SK-N-SH treated with all-trans-retinoic acid at 6 μM for 48 hours (cell line): ENCODE measurements around the gene PPP6R1.

Source experiments
- BACH2 ChIP-seq: fragments of 250-450 bp; sonication (Bioruptor Pico); IDR thresholded peaks from 2 replicates; pipeline ENCODE4 v1.9.0; 2021; ENCODE audit warnings: mild to moderate bottlenecking, borderline replicate concordance
- CSDC2 ChIP-seq: fragments of 250-450 bp; sonication (Bioruptor Pico); IDR thresholded peaks from 2 replicates; pipeline ENCODE4 v1.5.0; 2020; ENCODE audit warnings: mild to moderate bottlenecking, moderate library complexity
- GLIS3 ChIP-seq: fragments of 250-450 bp; sonication (Bioruptor Pico); IDR thresholded peaks from 2 replicates; pipeline ENCODE4 v1.5.0; 2020; ENCODE audit warnings: mild to moderate bottlenecking, moderate library complexity
- TCF4 ChIP-seq: fragments of 250-450 bp; sonication (Bioruptor Pico); IDR thresholded peaks from 2 replicates; pipeline ENCODE4 v1.8.0; 2021; ENCODE audit warnings: mild to moderate bottlenecking, moderate library complexity, borderline replicate concordance
- ZC3H10 ChIP-seq: fragments of 250-450 bp; sonication (Bioruptor Pico); IDR thresholded peaks from 2 replicates; pipeline ENCODE4 v1.5.1; 2021; ENCODE audit warnings: mild to moderate bottlenecking, moderate library complexity
- ZFP3 ChIP-seq: fragments of 250-450 bp; sonication (Bioruptor Pico); IDR thresholded peaks from 2 replicates; pipeline ENCODE4 v1.5.0; 2020; ENCODE audit warnings: mild to moderate bottlenecking, moderate library complexity
- ZNF565 ChIP-seq: fragments of 450-650 bp; formaldehyde crosslinking; conservative IDR thresholded peaks from 2 replicates; pipeline ENCODE4 v1.5.0; 2020; ENCODE audit warnings: low read depth, mild to moderate bottlenecking, moderate library complexity
- TF ChIP-seq, protein P1 (sequence below): fragments of 250-450 bp; sonication (Bioruptor Pico); IDR thresholded peaks from 2 replicates; pipeline ENCODE4 v1.5.1; 2020; ENCODE audit warnings: low read depth, mild to moderate bottlenecking, moderate library complexity
- TF ChIP-seq, protein P2 (sequence below): fragments of 250-450 bp; sonication (Bioruptor Pico); IDR thresholded peaks from 2 replicates; pipeline ENCODE4 v1.8.0; 2020; ENCODE audit warnings: mild to moderate bottlenecking, moderate library complexity, borderline replicate concordance

DNA sequence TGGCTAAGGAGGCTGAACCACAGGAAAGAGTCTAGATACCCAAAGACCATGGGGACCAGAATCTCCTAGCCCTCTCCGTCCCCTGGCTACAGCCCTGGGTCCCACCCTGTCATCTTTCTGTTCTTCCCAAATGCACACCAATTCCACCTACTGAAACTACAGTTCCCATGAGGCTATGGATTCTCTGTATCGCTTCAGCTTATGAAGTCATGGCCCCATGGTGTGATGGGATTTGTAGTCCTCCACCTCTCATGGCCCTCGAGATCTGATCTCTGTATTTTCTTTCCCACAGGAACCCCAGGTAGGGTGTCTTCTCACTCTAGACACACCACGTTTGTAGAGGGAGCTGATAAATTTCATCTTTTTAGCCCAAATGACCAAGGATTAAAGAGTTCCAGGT lies 61.3 kb downstream of the PPP6R1 start:
- TF ChIP-seq, protein P1, sequence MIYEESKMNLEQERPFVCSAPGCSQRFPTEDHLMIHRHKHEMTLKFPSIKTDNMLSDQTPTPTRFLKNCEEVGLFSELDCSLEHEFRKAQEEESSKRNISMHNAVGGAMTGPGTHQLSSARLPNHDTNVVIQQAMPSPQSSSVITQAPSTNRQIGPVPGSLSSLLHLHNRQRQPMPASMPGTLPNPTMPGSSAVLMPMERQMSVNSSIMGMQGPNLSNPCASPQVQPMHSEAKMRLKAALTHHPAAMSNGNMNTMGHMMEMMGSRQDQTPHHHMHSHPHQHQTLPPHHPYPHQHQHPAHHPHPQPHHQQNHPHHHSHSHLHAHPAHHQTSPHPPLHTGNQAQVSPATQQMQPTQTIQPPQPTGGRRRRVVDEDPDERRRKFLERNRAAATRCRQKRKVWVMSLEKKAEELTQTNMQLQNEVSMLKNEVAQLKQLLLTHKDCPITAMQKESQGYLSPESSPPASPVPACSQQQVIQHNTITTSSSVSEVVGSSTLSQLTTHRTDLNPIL = no peak
- TF ChIP-seq ZC3H10 (CRISPR knock-in tag) (no peak), TCF4 (CRISPR knock-in tag) (no peak), ZNF565 (no peak), CSDC2 (no peak), BACH2 (CRISPR knock-in tag) (no peak), ZFP3 (CRISPR knock-in tag) (no peak), GLIS3 (no peak)
- TF ChIP-seq, protein P2, sequence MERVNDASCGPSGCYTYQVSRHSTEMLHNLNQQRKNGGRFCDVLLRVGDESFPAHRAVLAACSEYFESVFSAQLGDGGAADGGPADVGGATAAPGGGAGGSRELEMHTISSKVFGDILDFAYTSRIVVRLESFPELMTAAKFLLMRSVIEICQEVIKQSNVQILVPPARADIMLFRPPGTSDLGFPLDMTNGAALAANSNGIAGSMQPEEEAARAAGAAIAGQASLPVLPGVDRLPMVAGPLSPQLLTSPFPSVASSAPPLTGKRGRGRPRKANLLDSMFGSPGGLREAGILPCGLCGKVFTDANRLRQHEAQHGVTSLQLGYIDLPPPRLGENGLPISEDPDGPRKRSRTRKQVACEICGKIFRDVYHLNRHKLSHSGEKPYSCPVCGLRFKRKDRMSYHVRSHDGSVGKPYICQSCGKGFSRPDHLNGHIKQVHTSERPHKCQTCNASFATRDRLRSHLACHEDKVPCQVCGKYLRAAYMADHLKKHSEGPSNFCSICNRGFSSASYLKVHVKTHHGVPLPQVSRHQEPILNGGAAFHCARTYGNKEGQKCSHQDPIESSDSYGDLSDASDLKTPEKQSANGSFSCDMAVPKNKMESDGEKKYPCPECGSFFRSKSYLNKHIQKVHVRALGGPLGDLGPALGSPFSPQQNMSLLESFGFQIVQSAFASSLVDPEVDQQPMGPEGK (CRISPR knock-in tag) = no peak
